OCI-LY1 (cell line): ENCODE results near the gene PPBP.

Experiments
- H2AFZ ChIP-seq: fragments of 200-600 bp; sonication (generic), shearing (Covaris generic); 2 replicates; pipeline ENCODE4 v1.6.0; 2014; ENCODE audit warnings: antibody characterized with exemption, mild to moderate bottlenecking, low read length
- H3F3A ChIP-seq: fragments of 200-600 bp; sonication (generic), shearing (Covaris generic); 2 replicates; pipeline ENCODE4 v1.6.0; 2014; ENCODE audit warnings: mild to moderate bottlenecking, antibody characterized with exemption, low read length, moderate library complexity; ENCODE audit not compliant: insufficient read depth
- H3K27ac ChIP-seq: fragments of 200-600 bp; sonication (generic); 2 replicates; pipeline ENCODE4 v1.5.1; 2014; ENCODE audit warnings: low read length, mixed run types, mild to moderate bottlenecking, low read depth; ENCODE audit not compliant: poor library complexity, severe bottlenecking
- H3K27me3 ChIP-seq: fragments of 200-600 bp; sonication (generic); 2 replicates; pipeline ENCODE4 v1.6.0; 2014; ENCODE audit warnings: antibody characterized with exemption, mild to moderate bottlenecking, low read length, moderate library complexity; ENCODE audit not compliant: insufficient read depth
- H3K36me3 ChIP-seq: fragments of 200-600 bp; sonication (generic); 2 replicates; pipeline ENCODE4 v1.6.1; 2014; ENCODE audit warnings: mild to moderate bottlenecking, antibody characterized with exemption, low read length, moderate library complexity, mixed read lengths; ENCODE audit not compliant: insufficient read depth
- H3K4me1 ChIP-seq: fragments of 200-600 bp; sonication (generic); 2 replicates; pipeline ENCODE4 v1.5.1; 2014; ENCODE audit warnings: mild to moderate bottlenecking, low read length, moderate library complexity; ENCODE audit not compliant: insufficient read depth, severe bottlenecking
- H3K4me2 ChIP-seq: fragments of 200-600 bp; sonication (generic), shearing (Covaris generic); 2 replicates; pipeline ENCODE4 v1.6.1; 2014; ENCODE audit warnings: low read length
- H3K4me3 ChIP-seq: fragments of 200-600 bp; sonication (generic); 2 replicates; pipeline ENCODE4 v1.5.1; 2014; ENCODE audit warnings: low read length, low read depth, mild to moderate bottlenecking, mixed read lengths; ENCODE audit not compliant: poor library complexity, severe bottlenecking
- H3K79me2 ChIP-seq: fragments of 200-600 bp; shearing (Covaris generic); 2 replicates; pipeline ENCODE4 v1.6.1; 2016; ENCODE audit warnings: mixed run types, low read length, mixed read lengths; ENCODE audit not compliant: insufficient read depth
- H3K9ac ChIP-seq: fragments of 200-600 bp; sonication (generic), shearing (Covaris generic); 2 replicates; pipeline ENCODE4 v1.6.1; 2014; ENCODE audit warnings: mild to moderate bottlenecking, low read length, mixed read lengths
- H3K9me2 ChIP-seq: fragments of 200-600 bp; sonication (generic), shearing (Covaris generic); 2 replicates; pipeline ENCODE4 v1.6.1; 2014; ENCODE audit warnings: low read depth, mild to moderate bottlenecking, low read length, mixed read lengths
- H3K9me3 ChIP-seq: fragments of 200-600 bp; shearing (Covaris generic); 2 replicates; pipeline ENCODE4 v1.6.1; 2014; ENCODE audit warnings: low read length, mixed read lengths
- H4K20me1 ChIP-seq: fragments of 200-600 bp; sonication (generic), shearing (Covaris generic); 2 replicates; pipeline ENCODE4 v1.6.0; 2016; ENCODE audit warnings: mild to moderate bottlenecking, low read length; ENCODE audit not compliant: insufficient read depth
- CTCF ChIP-seq: fragments of 200-600 bp; sonication (generic), shearing (Covaris generic); IDR thresholded peaks from 2 replicates; pipeline ENCODE4 v1.5.1; 2017; ENCODE audit warnings: mild to moderate bottlenecking, antibody characterized with exemption, low read length, moderate library complexity, mixed read lengths
- EZH2 ChIP-seq: fragments of 200-600 bp; sonication (generic), shearing (Covaris generic); IDR thresholded peaks from 2 replicates; pipeline ENCODE4 v1.8.0; 2017; ENCODE audit warnings: borderline replicate concordance, mixed run types, mild to moderate bottlenecking, antibody characterized with exemption, low read length, moderate library complexity, mixed read lengths

The PPBP gene

DNA sequence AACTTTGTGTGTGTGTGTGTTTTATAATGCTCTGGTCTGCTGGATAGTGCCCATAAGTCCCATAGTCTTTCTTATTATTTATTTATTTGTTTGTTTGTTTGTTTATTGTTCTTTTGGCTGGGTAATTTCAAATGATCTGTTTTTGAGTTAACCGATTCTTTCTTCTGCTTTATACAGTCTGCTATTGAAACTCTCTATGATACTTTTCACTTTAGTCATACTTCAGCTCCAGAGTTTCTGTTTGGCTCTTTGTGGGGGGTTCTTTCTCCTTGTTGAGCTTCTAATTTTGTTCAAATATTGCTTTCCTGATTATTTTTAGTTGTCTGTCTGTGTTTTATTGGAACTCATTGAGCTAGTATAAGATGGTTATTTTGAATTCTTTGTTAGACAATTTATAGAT, 40.5 kb upstream of the PPBP start:
- H3K9ac ChIP-seq = no peak overlapping the region
- H3K27ac ChIP-seq = no peak overlapping the region
- H3F3A ChIP-seq = no peaks in the 10 kb centered on the region
- no peaks in the 10 kb centered on the region for H4K20me1 ChIP-seq
- no peak overlapping the region for H2AFZ ChIP-seq
- no peak overlapping the region for H3K4me2 ChIP-seq
- no peak for TF ChIP-seq CTCF
- TF ChIP-seq EZH2 = no peak
- H3K4me3 ChIP-seq = no peak overlapping the region
- no peaks in the 10 kb centered on the region for H3K9me2 ChIP-seq
- H3K27me3 ChIP-seq = no peaks in the 10 kb centered on the region
- H3K79me2 ChIP-seq = no peaks in the 10 kb centered on the region
- no peaks in the 10 kb centered on the region for H3K9me3 ChIP-seq
- no peaks in the 10 kb centered on the region for H3K4me1 ChIP-seq
- H3K36me3 ChIP-seq = no peaks in the 10 kb centered on the region

DNA sequence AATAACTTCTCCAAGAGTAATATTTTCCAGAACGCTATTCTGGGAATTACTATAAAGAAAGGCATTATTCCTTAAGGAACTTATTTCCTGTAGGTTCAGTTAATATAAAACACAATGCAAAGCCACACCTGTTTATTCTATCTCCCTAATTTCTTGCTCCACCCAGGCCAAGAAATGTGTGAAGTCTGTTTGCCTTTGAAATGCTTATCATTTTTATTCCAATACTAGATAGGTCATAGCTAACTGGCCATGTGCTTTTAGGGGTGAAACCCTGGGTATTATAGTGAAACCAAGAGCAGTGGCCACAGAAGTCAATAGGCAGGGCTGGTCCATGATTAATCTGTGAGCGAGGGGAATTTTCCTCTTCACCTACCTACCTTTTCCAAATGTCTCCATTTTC, 35.7 kb upstream of the PPBP start:
- Histone ChIP-seq H3K4me1 (no peaks in the 10 kb centered on the region), H3K79me2 (no peaks in the 10 kb centered on the region), H3K36me3 (no peaks in the 10 kb centered on the region), H3K27me3 (no peaks in the 10 kb centered on the region), H4K20me1 (no peaks in the 10 kb centered on the region), H3K9ac (no peak overlapping the region), H3K9me2 (no peaks in the 10 kb centered on the region), H2AFZ (no peak overlapping the region), H3K27ac (no peak overlapping the region), H3K4me3 (no peak overlapping the region), H3F3A (no peaks in the 10 kb centered on the region), H3K4me2 (no peak overlapping the region), H3K9me3 (no peaks in the 10 kb centered on the region)
- no peak for TF ChIP-seq EZH2

GRCh38 chr4:74021601-74022000, 33.6 kb upstream of the PPBP start:
- Histone ChIP-seq H3K4me3 (no peak overlapping the region), H3K9ac (no peak overlapping the region), H4K20me1 (no peaks in the 10 kb centered on the region), H3K79me2 (no peaks in the 10 kb centered on the region), H3K4me2 (no peak overlapping the region), H3K9me3 (no peaks in the 10 kb centered on the region), H3K27ac (no peak overlapping the region), H3F3A (no peaks in the 10 kb centered on the region), H3K4me1 (no peaks in the 10 kb centered on the region), H3K9me2 (no peaks in the 10 kb centered on the region), H2AFZ (no peak overlapping the region), H3K27me3 (no peaks in the 10 kb centered on the region), H3K36me3 (no peaks in the 10 kb centered on the region)
- TF ChIP-seq CTCF (no peak), EZH2 (no peak)

DNA sequence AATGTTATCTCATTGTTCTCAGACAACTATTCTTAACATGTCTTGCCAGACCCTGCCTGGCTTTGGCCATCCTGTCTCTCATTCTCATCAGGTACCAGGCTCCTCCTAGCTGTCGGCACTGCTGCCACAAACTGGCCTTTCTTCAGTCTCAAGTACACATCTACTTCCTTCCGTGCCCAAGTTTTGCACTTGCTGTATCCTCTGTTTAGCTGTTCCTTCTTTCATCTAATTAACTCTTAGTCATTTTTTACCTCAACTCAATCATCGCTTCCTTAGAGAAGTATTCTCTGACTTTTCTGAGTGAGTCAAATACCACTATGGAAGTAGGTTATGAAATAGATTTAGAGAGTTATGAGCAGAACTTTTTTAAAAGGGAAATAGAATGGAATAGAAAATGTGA, 30.8 kb upstream of the PPBP start:
- no peak overlapping the region for H3K9ac ChIP-seq
- H3K27ac ChIP-seq = no peak overlapping the region
- H3F3A ChIP-seq = no peaks in the 10 kb centered on the region
- H3K9me2 ChIP-seq = no peaks in the 10 kb centered on the region
- no peaks in the 10 kb centered on the region for H3K27me3 ChIP-seq
- H2AFZ ChIP-seq = no peak overlapping the region
- H3K79me2 ChIP-seq = no peaks in the 10 kb centered on the region
- TF ChIP-seq CTCF = no peak
- no peak for TF ChIP-seq EZH2
- no peaks in the 10 kb centered on the region for H3K4me1 ChIP-seq
- H3K36me3 ChIP-seq = no peaks in the 10 kb centered on the region
- H3K4me2 ChIP-seq = no peak overlapping the region
- no peak overlapping the region for H3K4me3 ChIP-seq
- H4K20me1 ChIP-seq = no peaks in the 10 kb centered on the region
- no peaks in the 10 kb centered on the region for H3K9me3 ChIP-seq
